Activated CD4-positive, alpha-beta memory T cell treated with anti-CD3 and anti-CD28 coated beads, Interleukin-2, amount 10 ng/mL, durations not matched to agents 7 days and 5 days (primary cell): ENCODE data around the gene PSMD4. TPM values are rescaled to one million over a fixed set of nuclear protein-coding genes. Genes with fewer than 3 reads are reported as not detected.
"Not testable (repeated sequence)": the region's sequence is repeated elsewhere in the genome, so short reads cannot be mapped to it uniquely, and the experiment has no call there.

Experiments used
- CTCF ChIA-PET: fragments of 350-600 bp; sonication (Branson Sonifier 250); formaldehyde crosslinking; loops from one replicate; lab custom pipeline; 2021; ENCODE audit warnings: antibody characterized with exemption, inconsistent platforms; lab: Charles Lee
- POLR2A ChIA-PET: fragments of 350-600 bp; sonication (Branson Sonifier 250); formaldehyde crosslinking; loops from one replicate; lab custom pipeline; 2021; ENCODE audit warnings: antibody characterized with exemption; lab: Charles Lee
- DNase-seq: peaks from one replicate; pipeline ENCODE4 v3.0.0-alpha.2; 2020
- H3K27ac Mint-ChIP-seq: one replicate; pipeline ENCODE4 v1.8.0; 2021; ENCODE audit warnings: mild to moderate bottlenecking, mixed read lengths
- H3K27me3 Mint-ChIP-seq: one replicate; pipeline ENCODE4 v1.8.0; 2021; ENCODE audit warnings: mixed read lengths
- H3K36me3 Mint-ChIP-seq: one replicate; pipeline ENCODE4 v1.8.0; 2021; ENCODE audit warnings: low read depth, mixed read lengths
- H3K4me1 Mint-ChIP-seq: one replicate; pipeline ENCODE4 v1.8.0; 2021; ENCODE audit warnings: mixed read lengths
- H3K4me3 Mint-ChIP-seq: one replicate; pipeline ENCODE4 v1.8.0; 2021; ENCODE audit warnings: mild to moderate bottlenecking, mixed read lengths
- H3K9me3 Mint-ChIP-seq: one replicate; pipeline ENCODE4 v1.8.0; 2021; ENCODE audit warnings: mixed read lengths
- total RNA-seq, 2 experiments: library from RNA; stranded (reverse); gene quantifications; one replicate each; pipeline ENCODE4 v1.2.3, GENCODE V29; 2021

PSMD4 gene
- total RNA-seq: 100 to 1,000 TPM; 178 to 188 TPM

- H3K4me1 Mint-ChIP-seq: peaks cover 29% of the 10 kb centered on the region
- POLR2A ChIA-PET: interaction anchor here (0.6 to 3.6 kb wide), 24 partner anchors 12 to 281 kb away, joined by 3 to 38 read pairs (median 4); partner anchors contain the start of genes C1orf56, LYSMD1, RFX5 and SCNM1
- peak within 1 kb of the TSS; percentile 83 for H3K27ac Mint-ChIP-seq
- H3K9me3 Mint-ChIP-seq: no peaks in the 10 kb centered on the region
- H3K27me3 Mint-ChIP-seq: no peaks in the 10 kb centered on the region
- DNase-seq: peak; percentile 95
- peak within 1 kb of the TSS; percentile 87 for H3K4me3 Mint-ChIP-seq
- peaks cover 20% of the 10 kb centered on the region for H3K36me3 Mint-ChIP-seq
- CTCF ChIA-PET: interaction anchor here (0.6 to 4.1 kb wide), 11 partner anchors 24 to 168 kb away, joined by 3 to 24 read pairs (median 3); partner anchors contain the start of gene ZNF687
Measured at GRCh38 chr1:151254217-151255213, at the start of gene PSMD4. TSS of gene PSMD4 (plus strand) at chr1:151254734. CDS start at chr1:151254783, 49 bp downstream.

GRCh38 chr1:151205381-151205965, 49.1 kb upstream of the PSMD4 start:
- POLR2A ChIA-PET: interaction anchor here (1.3 kb wide), 1 partner anchor 49 kb away, joined by 3 read pairs; the partner anchor contains the start of gene PSMD4
- CTCF ChIA-PET, H3K9me3 Mint-ChIP-seq, H3K27ac Mint-ChIP-seq, H3K27me3 Mint-ChIP-seq, H3K4me3 Mint-ChIP-seq, DNase-seq: not testable (repeated sequence)
- peaks cover 46% of the 10 kb centered on the region for H3K36me3 Mint-ChIP-seq
- peaks cover 29% of the 10 kb centered on the region for H3K4me1 Mint-ChIP-seq

- no peak overlapping the region for H3K4me3 Mint-ChIP-seq
- peaks cover 30% of the 10 kb centered on the region for H3K4me1 Mint-ChIP-seq
- no peaks in the 10 kb centered on the region for H3K27me3 Mint-ChIP-seq
- peaks cover 47% of the 10 kb centered on the region for H3K36me3 Mint-ChIP-seq
- ChIA-PET POLR2A (interaction anchor here (1.4 kb wide), 1 partner anchor 9 kb away, joined by 3 read pairs; no protein-coding TSS in a partner anchor), CTCF (interaction anchor here (1.5 kb wide), 1 partner anchor 41 kb away, joined by 7 read pairs; no protein-coding TSS in a partner anchor)
- no peaks in the 10 kb centered on the region for H3K9me3 Mint-ChIP-seq
- H3K27ac Mint-ChIP-seq: peak overlapping the region; percentile 62
- no peak for DNase-seq
Measured at GRCh38 chr1:151210830-151211229, 43.7 kb upstream of the PSMD4 start.

DNA sequence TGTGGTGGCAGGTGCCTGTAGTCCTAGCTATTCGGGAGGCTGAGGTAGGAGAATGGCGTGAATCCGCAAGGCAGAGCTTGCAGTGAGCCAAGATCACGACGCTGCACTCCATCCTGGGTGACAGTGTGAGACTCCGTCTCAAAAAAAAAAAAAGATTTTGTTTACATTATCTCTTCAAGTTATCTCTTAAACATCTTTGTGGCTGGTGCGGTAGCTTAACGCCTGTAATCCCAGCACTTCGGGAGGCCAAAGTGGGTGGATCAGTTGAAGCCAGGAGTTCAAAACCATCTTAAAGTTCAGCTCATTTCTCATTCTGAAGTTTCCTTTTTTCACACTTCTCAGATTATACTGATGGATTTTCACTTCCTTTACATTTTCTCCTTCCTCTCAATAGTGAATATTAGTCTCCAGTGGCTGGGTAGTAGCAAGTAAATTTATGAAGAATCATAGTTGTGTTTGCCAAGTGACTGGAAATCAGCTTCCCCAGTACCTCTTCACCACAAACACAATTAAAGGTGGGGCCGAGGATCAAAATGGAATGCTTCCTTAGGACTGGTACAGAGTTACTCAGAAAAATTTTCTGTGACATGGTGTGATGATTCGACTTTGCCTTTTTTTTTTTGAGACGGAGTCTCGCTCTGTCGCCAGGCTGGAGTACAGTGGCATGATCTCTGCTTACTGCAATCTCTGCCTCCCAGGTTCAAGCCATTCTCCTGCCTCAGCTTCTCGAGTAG, 42.4 kb upstream of the PSMD4 start:
- CTCF ChIA-PET: interaction anchor here (1.1 to 1.5 kb wide), 4 partner anchors 16 to 151 kb away, joined by 3 to 7 read pairs (median 4); no protein-coding TSS in a partner anchor
- Mint-ChIP-seq H3K36me3 (peaks cover 41% of the 10 kb centered on the region), H3K9me3 (no peaks in the 10 kb centered on the region), H3K27me3 (no peaks in the 10 kb centered on the region), H3K4me3 (peak overlapping the region; percentile 19), H3K27ac (peak overlapping the region; percentile 78), H3K4me1 (peaks cover 36% of the 10 kb centered on the region)
- peak; percentile 30 for DNase-seq
- POLR2A ChIA-PET: interaction anchor here (1.2 to 1.4 kb wide), 3 partner anchors 10 to 13 kb away, joined by 3 read pairs; no protein-coding TSS in a partner anchor

- ChIA-PET CTCF (interaction anchor here (0.8 to 1.5 kb wide), 2 partner anchors 14 to 36 kb away, joined by 3 to 4 read pairs; no protein-coding TSS in a partner anchor), POLR2A (no interaction called here)
- peaks cover 38% of the 10 kb centered on the region for H3K4me1 Mint-ChIP-seq
- H3K27me3 Mint-ChIP-seq: no peaks in the 10 kb centered on the region
- H3K9me3 Mint-ChIP-seq: no peaks in the 10 kb centered on the region
- H3K27ac Mint-ChIP-seq: no peak overlapping the region
- no peak overlapping the region for H3K4me3 Mint-ChIP-seq
- H3K36me3 Mint-ChIP-seq: peaks cover 34% of the 10 kb centered on the region
- no peak for DNase-seq
Measured at GRCh38 chr1:151213560-151213959, 41.0 kb upstream of the PSMD4 start.

- Mint-ChIP-seq H3K4me1 (peaks cover 7% of the 10 kb centered on the region), H3K36me3 (peaks cover 11% of the 10 kb centered on the region), H3K4me3 (no peak overlapping the region), H3K9me3 (no peaks in the 10 kb centered on the region), H3K27me3 (no peaks in the 10 kb centered on the region), H3K27ac (no peak overlapping the region)
- DNase-seq: no peak
- POLR2A ChIA-PET: no interaction called here
- CTCF ChIA-PET: no interaction called here
Measured at GRCh38 chr1:151221616-151222015, 32.9 kb upstream of the PSMD4 start.

GRCh38 chr1:151222130-151222529, 32.4 kb upstream of the PSMD4 start:
- Mint-ChIP-seq H3K4me3 (no peak overlapping the region), H3K9me3 (no peaks in the 10 kb centered on the region), H3K27me3 (no peaks in the 10 kb centered on the region), H3K36me3 (peaks cover 14% of the 10 kb centered on the region), H3K4me1 (peaks cover 6% of the 10 kb centered on the region), H3K27ac (no peak overlapping the region)
- no peak for DNase-seq
- ChIA-PET CTCF (interaction anchor here (0.5 kb wide), 1 partner anchor 28 kb away, joined by 3 read pairs; no protein-coding TSS in a partner anchor), POLR2A (interaction anchor here (1.2 kb wide), 1 partner anchor 23 kb away, joined by 3 read pairs; no protein-coding TSS in a partner anchor)

DNA sequence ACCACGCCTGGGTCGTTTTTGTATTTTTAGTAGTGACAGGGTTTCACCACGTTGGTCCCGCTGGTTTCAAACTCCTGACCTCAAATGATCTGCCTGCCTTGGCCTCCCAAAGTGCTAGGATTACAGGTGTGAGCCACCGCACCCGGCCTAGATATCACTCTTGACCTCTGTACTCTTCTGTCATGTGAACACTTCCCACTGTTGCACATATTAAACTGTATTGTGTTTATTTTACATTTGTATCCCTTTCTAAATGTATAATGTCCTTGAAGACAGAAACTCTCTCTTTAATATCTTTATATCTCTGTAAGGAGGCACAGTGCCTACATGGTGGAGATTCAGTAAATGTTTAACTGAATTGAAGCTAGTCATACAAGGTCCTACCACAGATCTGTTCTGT, 19.3 kb upstream of the PSMD4 start:
- ChIA-PET POLR2A (interaction anchor here (0.8 kb wide), 1 partner anchor 69 kb away, joined by 3 read pairs; no protein-coding TSS in a partner anchor), CTCF (interaction anchor here (0.5 to 1.7 kb wide), 3 partner anchors 17 to 605 kb away, joined by 3 to 7 read pairs (median 3); no protein-coding TSS in a partner anchor)
- no peak overlapping the region for H3K27ac Mint-ChIP-seq

GRCh38 chr1:151237678-151238466, 16.7 kb upstream of the PSMD4 start:
- CTCF ChIA-PET: interaction anchor here (0.6 kb wide), 1 partner anchor 221 kb away, joined by 3 read pairs; no protein-coding TSS in a partner anchor
- no peak overlapping the region for H3K4me3 Mint-ChIP-seq
- H3K36me3 Mint-ChIP-seq: peaks cover 73% of the 10 kb centered on the region
- DNase-seq: no peak
- H3K27ac Mint-ChIP-seq: no peak overlapping the region
- POLR2A ChIA-PET: interaction anchor here (0.6 to 1.3 kb wide), 2 partner anchors 48 to 67 kb away, joined by 3 read pairs; partner anchors contain the start of gene VPS72
- H3K9me3 Mint-ChIP-seq: no peaks in the 10 kb centered on the region
- H3K4me1 Mint-ChIP-seq: peaks cover 2% of the 10 kb centered on the region
- no peaks in the 10 kb centered on the region for H3K27me3 Mint-ChIP-seq

More for the DNA sequence above, 19.3 kb upstream of the PSMD4 start:
- Mint-ChIP-seq H3K9me3 (no peaks in the 10 kb centered on the region), H3K4me3 (no peak overlapping the region), H3K4me1 (peaks cover 2% of the 10 kb centered on the region), H3K27me3 (no peaks in the 10 kb centered on the region), H3K36me3 (peaks cover 76% of the 10 kb centered on the region)
- no peak for DNase-seq

- Mint-ChIP-seq H3K27ac (no peak overlapping the region), H3K27me3 (no peaks in the 10 kb centered on the region), H3K36me3 (peaks cover 79% of the 10 kb centered on the region), H3K4me3 (no peak overlapping the region), H3K4me1 (peaks cover 2% of the 10 kb centered on the region), H3K9me3 (no peaks in the 10 kb centered on the region)
- DNase-seq: no peak
- POLR2A ChIA-PET: interaction anchor here (0.6 to 1.2 kb wide), 2 partner anchors 39 to 66 kb away, joined by 3 read pairs; no protein-coding TSS in a partner anchor
- CTCF ChIA-PET: no interaction called here
Measured at GRCh38 chr1:151238467-151238739, 16.1 kb upstream of the PSMD4 start.

- POLR2A ChIA-PET: interaction anchor here (1.2 kb wide), 1 partner anchor 12 kb away, joined by 3 read pairs; the partner anchor contains the start of gene PSMD4
- Mint-ChIP-seq H3K4me3 (no peak overlapping the region), H3K36me3 (peaks cover 79% of the 10 kb centered on the region), H3K27me3 (no peaks in the 10 kb centered on the region), H3K4me1 (peaks cover 2% of the 10 kb centered on the region), H3K27ac (peak overlapping the region; percentile 14), H3K9me3 (no peaks in the 10 kb centered on the region)
- CTCF ChIA-PET: interaction anchor here (1.3 kb wide), 1 partner anchor 9 kb away, joined by 7 read pairs; no protein-coding TSS in a partner anchor
- no peak for DNase-seq
Measured at GRCh38 chr1:151242442-151242841, 12.1 kb upstream of the PSMD4 start.
